HCT116 (cell line): Measurements from ENCODE around the gene TUBA3D. TPM values are rescaled to one million over a fixed set of nuclear protein-coding genes. Genes with fewer than 3 reads are reported as not detected.
"Not testable (repeated sequence)": the region's sequence is repeated elsewhere in the genome, so short reads cannot be mapped to it uniquely, and the experiment has no call there.

Source experiments
- ATAC-seq: fragments of 200-7000 bp; cut with Tn5 transposase; 2 replicates; pipeline ENCODE4 v1.9.1; 2020; ENCODE audit warnings: mild to moderate bottlenecking, moderate library complexity
- BruUV-seq: library from RNA; stranded (reverse); fragments of 400-500 nt; replicated peaks from 2 replicates; lab custom pipeline; 2021; lab: Mats Ljungman, UMichigan
- CTCF ChIA-PET: fragments of 300-600 bp; sonication (Branson Sonifier 250); formaldehyde crosslinking; loops from one replicate; lab custom pipeline; 2021; ENCODE audit warnings: antibody characterized with exemption; lab: Charles Lee
- POLR2A ChIA-PET: fragments of 300-600, 350-600 bp; sonication (Branson Sonifier 250); formaldehyde crosslinking; loops from one replicate; lab custom pipeline; 2021; ENCODE audit warnings: antibody characterized with exemption; lab: Charles Lee
- RAD21 ChIA-PET, 2 experiments: fragments of 300-600 bp; sonication (Branson Sonifier 250); formaldehyde crosslinking; loops; one replicate each; lab custom pipeline; 2023; ENCODE audit warnings: low total read pairs in 2 of 2; ENCODE audit not compliant: uncharacterized antibody in 2 of 2, unreplicated experiment in 2 of 2, low non-redundant PET in 1 of 2; lab: Charles Lee
- DNase-seq: peaks from one replicate; pipeline ENCODE4 v3.0.0-alpha.2; 2010; ENCODE audit warnings: low read depth, low spot score
- H2AFZ ChIP-seq: fragments of 200-600 bp; shearing (Covaris generic), sonication (generic); 2 replicates; pipeline ENCODE4 v1.6.1; 2017; ENCODE audit warnings: low read depth, mixed run types, mixed read lengths, antibody characterized with exemption, low read length; ENCODE audit not compliant: poor library complexity, severe bottlenecking
- H3K27ac ChIP-seq: 2 replicates; pipeline ENCODE4 v1.5.1; 2012; ENCODE audit warnings: low read depth, low read length
- H3K27me3 ChIP-seq: fragments of 200-600 bp; sonication (generic); 2 replicates; pipeline ENCODE4 v1.6.1; 2016; ENCODE audit warnings: mixed run types, low read length, mixed read lengths; ENCODE audit not compliant: insufficient read depth
- H3K36me3 ChIP-seq, 2 experiments: fragments of 200-500 bp in 1 of 2; fragments of 200-600 bp in 1 of 2; sonication (Bioruptor generic) in 1 of 2; sonication (generic) in 1 of 2; 2 replicates each; pipeline versions ENCODE4 v1.5.1 to v1.6.1; 2014 to 2016; ENCODE audit warnings: low read length in 2 of 2, inconsistent platforms in 1 of 2, mixed read lengths in 1 of 2, mixed run types in 1 of 2; ENCODE audit not compliant: insufficient read depth in 2 of 2, control insufficient read depth in 1 of 2
- H3K4me1 ChIP-seq, 2 experiments: fragments of 200-600 bp in 1 of 2; sonication (generic) in 1 of 2; 2 replicates each; pipeline versions ENCODE4 v1.5.1 to v1.6.1; 2012 to 2017; ENCODE audit warnings: low read length in 2 of 2, inconsistent platforms in 1 of 2, mild to moderate bottlenecking in 1 of 2, mixed read lengths in 1 of 2, mixed run types in 1 of 2, moderate library complexity in 1 of 2; ENCODE audit not compliant: insufficient read depth in 2 of 2, control insufficient read depth in 1 of 2
- H3K4me2 ChIP-seq: fragments of 200-600 bp; sonication (generic); 2 replicates; pipeline ENCODE4 v1.6.1; 2017; ENCODE audit warnings: mixed run types, low read length, mixed read lengths
- H3K4me3 ChIP-seq, 2 experiments: fragments of 200-600 bp in 1 of 2; sonication (generic) in 1 of 2; replicated peaks in 1 of 2; 2 replicates each; pipeline ENCODE4 v1.5.1; 2011 to 2016; ENCODE audit warnings: low read length in 2 of 2, control low read depth in 1 of 2, low read depth in 1 of 2, mild to moderate bottlenecking in 1 of 2, mixed read lengths in 1 of 2, mixed run types in 1 of 2
- H3K79me2 ChIP-seq: fragments of 200-600 bp; sonication (generic); 2 replicates; pipeline ENCODE4 v1.6.1; 2017; ENCODE audit warnings: mild to moderate bottlenecking, mixed run types, low read length, moderate library complexity, mixed read lengths; ENCODE audit not compliant: insufficient read depth
- H3K9ac ChIP-seq: fragments of 200-600 bp; sonication (generic); 2 replicates; pipeline ENCODE4 v1.6.1; 2016; ENCODE audit warnings: low read length, mixed read lengths
- H3K9me2 ChIP-seq: fragments of 200-600 bp; sonication (generic), shearing (Covaris generic); 2 replicates; pipeline ENCODE4 v1.6.1; 2017; ENCODE audit warnings: mixed run types, mild to moderate bottlenecking, moderate library complexity; ENCODE audit not compliant: insufficient read depth
- H3K9me3 ChIP-seq, 2 experiments: fragments of 200-500 bp in 1 of 2; fragments of 200-600 bp in 1 of 2; sonication (Bioruptor generic) in 1 of 2; sonication (generic) in 1 of 2; 2 replicates each; pipeline ENCODE4 v1.6.1; 2014 to 2017; ENCODE audit warnings: low read length in 2 of 2, mixed read lengths in 2 of 2, inconsistent platforms in 1 of 2, low read depth in 1 of 2, mild to moderate bottlenecking in 1 of 2, mixed run types in 1 of 2, moderate library complexity in 1 of 2; ENCODE audit not compliant: control insufficient read depth in 1 of 2, insufficient read depth in 1 of 2
- H4K20me1 ChIP-seq: fragments of 200-600 bp; sonication (generic), shearing (Covaris generic); 2 replicates; pipeline ENCODE4 v1.6.1; 2017; ENCODE audit warnings: mixed run types, mild to moderate bottlenecking, moderate library complexity; ENCODE audit not compliant: insufficient read depth
- CEBPB ChIP-seq: IDR thresholded peaks from 2 replicates; pipeline ENCODE4 v1.6.1; 2012; ENCODE audit warnings: low read depth
- EZH2 ChIP-seq: fragments of 200-600 bp; sonication (generic); IDR thresholded peaks from 2 replicates; pipeline ENCODE4 v1.6.1; 2017; ENCODE audit warnings: antibody characterized with exemption, mixed run types
- REST ChIP-seq: IDR thresholded peaks from 2 replicates; pipeline ENCODE4 v1.6.1; 2012; ENCODE audit warnings: low read depth
- ZFX ChIP-seq: fragments of 450-650 bp; IDR thresholded peaks from 2 replicates; pipeline ENCODE4 v1.6.1; 2017
- ZNF274 ChIP-seq: fragments of 200-500 bp; sonication (Bioruptor generic); IDR thresholded peaks from 2 replicates; pipeline ENCODE4 v1.6.1; 2014; ENCODE audit warnings: mild to moderate bottlenecking, low read depth, low read length, inconsistent platforms
- intact Hi-C: fragments of 100-400 bp; cut with micrococcal nuclease; formaldehyde crosslinking; loops from 2 replicates; pipeline ENCODE4 v1.10.0; 2022
- total RNA-seq: library from RNA; stranded (reverse); gene quantifications from one replicate; pipeline ENCODE4 v1.2.1, GENCODE V29; 2021; ENCODE audit not compliant: unreplicated experiment

The TUBA3D gene
- total RNA-seq, 1 experiment from 2014 or later = not detected

GRCh38 chr2:131521524-131521923 lies 45.6 kb downstream of the TUBA3D start:
- ATAC-seq, H3K27ac ChIP-seq, H3K36me3 ChIP-seq, DNase-seq, H3K4me2 ChIP-seq, RAD21 ChIA-PET, H3K4me1 ChIP-seq, H3K27me3 ChIP-seq, H4K20me1 ChIP-seq, H3K79me2 ChIP-seq, BruUV-seq, H3K4me3 ChIP-seq, CTCF ChIA-PET, H3K9me2 ChIP-seq, H2AFZ ChIP-seq, intact Hi-C loops, H3K9me3 ChIP-seq, H3K9ac ChIP-seq, POLR2A ChIA-PET: not testable (repeated sequence)

- TF ChIP-seq EZH2 = no peak
- no peak for TF ChIP-seq ZFX
- TF ChIP-seq ZNF274 = no peak
- TF ChIP-seq CEBPB = no peak
- no peak for TF ChIP-seq REST
- TF ChIP-seq, all 23 proteins: peak for 0
- Histone ChIP-seq H2AFZ (no peak overlapping the region), H4K20me1 (no peaks in the 10 kb centered on the region), H3K9ac (no peak overlapping the region), H3K9me3 (no peaks in the 10 kb centered on the region), H3K36me3 (no peaks in the 10 kb centered on the region), H3K27ac (no peak overlapping the region), H3K4me1 (peaks cover 1 to 2% of the 10 kb centered on the region in 2 experiments; a peak in 3 of 4 replicates), H3K79me2 (no peaks in the 10 kb centered on the region), H3K9me2 (no peaks in the 10 kb centered on the region), H3K4me3 (no peak overlapping the region), H3K4me2 (no peak overlapping the region), H3K27me3 (no peaks in the 10 kb centered on the region)
- RAD21 ChIA-PET = no interaction called here
- CTCF ChIA-PET = no interaction called here
- intact Hi-C loops = no loop called here
- DNase-seq (no peak), ATAC-seq (peak; percentile 30)
- no TSS peak for BruUV-seq
- POLR2A ChIA-PET = no interaction called here
Observed at GRCh38 chr2:131521961-131522781, 46.3 kb downstream of the TUBA3D start.

- RAD21 ChIA-PET, CTCF ChIA-PET, ATAC-seq: not testable (repeated sequence)
Observed at GRCh38 chr2:131525256-131525655, 49.3 kb downstream of the TUBA3D start.

More at GRCh38 chr2:131525256-131525655, 49.3 kb downstream of the TUBA3D start:
- H3K9me2 ChIP-seq, H3K36me3 ChIP-seq, H3K9me3 ChIP-seq, H3K27ac ChIP-seq, H3K4me2 ChIP-seq, H3K4me3 ChIP-seq, H3K27me3 ChIP-seq, POLR2A ChIA-PET, H3K4me1 ChIP-seq, H3K9ac ChIP-seq, H4K20me1 ChIP-seq, BruUV-seq, H2AFZ ChIP-seq, H3K79me2 ChIP-seq, DNase-seq: not testable (repeated sequence)
- intact Hi-C loops = loop anchor here (5.0 kb wide), 1 partner anchor 113 kb away; no protein-coding TSS in a partner anchor
